K562 (cell line): ENCODE measurements around the gene RGS6. TPM values are rescaled to one million over a fixed set of nuclear protein-coding genes. Genes with fewer than 3 reads are reported as not detected.

Source experiments
- ATAC-seq: fragments of 200-7000 bp; cut with Tn5 transposase; 3 replicates; pipeline ENCODE4 v1.9.1; 2020; ENCODE audit warnings: moderate library complexity
- BruUV-seq: library from RNA; stranded (reverse); fragments of 400-500 nt; replicated peaks from 2 replicates; lab custom pipeline; 2021; lab: Mats Ljungman, UMichigan
- CTCF ChIA-PET: fragments of 300-600 bp; formaldehyde crosslinking; extraction: SDS; loops from one replicate; lab custom pipeline; 2021; ENCODE audit warnings: low intra/inter-chr PET ratio; lab: Yijun Ruan, JAX
- POLR2A ChIA-PET: fragments of 300-600, 350-650 bp; sonication (Branson Sonifier 250); formaldehyde crosslinking; extraction: SDS; loops from one replicate; lab custom pipeline; 2021; ENCODE audit warnings: antibody characterized with exemption, inconsistent platforms; lab: Yijun Ruan, JAX
- DNase-seq, 4 experiments: peaks; one replicate each; pipeline versions ENCODE4 v3.0.0 to v3.0.0-alpha.2; 2011 to 2018; ENCODE audit warnings: low spot score in 3 of 4, mixed read lengths in 3 of 4; ENCODE audit errors: extremely low read depth in 1 of 4
- FAIRE-seq: peaks from 2 replicates; lab custom pipeline; 2011; peaks lifted over from hg19 to GRCh38; lab: Jason Lieb, UNC
- H2AFZ ChIP-seq: 2 replicates; pipeline ENCODE4 v1.6.0; 2011; ENCODE audit warnings: low read depth, low read length, control low read depth, inconsistent platforms
- H3K27ac ChIP-seq: fragments of 200-600 bp; 3 replicates; pipeline ENCODE4 v1.8.0; 2011; ENCODE audit warnings: low read depth, mild to moderate bottlenecking, control low read depth, inconsistent platforms, low read length, moderate library complexity, mixed read lengths; ENCODE audit errors: extremely low read depth
- H3K27me3 ChIP-seq, 2 experiments: fragments of 300-600 bp in 1 of 2; 2 replicates in 1 of 2; 3 replicates in 1 of 2; pipeline versions ENCODE4 v1.6.0 to v1.8.0; 2011; ENCODE audit warnings: inconsistent platforms in 2 of 2, low read length in 2 of 2, mild to moderate bottlenecking in 1 of 2, mixed read lengths in 1 of 2, moderate library complexity in 1 of 2; ENCODE audit not compliant: control insufficient read depth in 2 of 2, insufficient read depth in 2 of 2
- H3K36me3 ChIP-seq: fragments of 300-600 bp; 3 replicates; pipeline ENCODE4 v1.8.0; 2011; ENCODE audit warnings: mild to moderate bottlenecking, low read length, inconsistent platforms; ENCODE audit not compliant: control insufficient read depth, insufficient read depth
- H3K4me1 ChIP-seq, 2 experiments: fragments of 200-600 bp in 1 of 2; replicated peaks in 1 of 2; 2 replicates in 1 of 2; 3 replicates in 1 of 2; pipeline versions ENCODE4 v1.5.1 to v1.8.0; 2011; ENCODE audit warnings: inconsistent platforms in 2 of 2, low read length in 2 of 2, mild to moderate bottlenecking in 1 of 2, mixed read lengths in 1 of 2, moderate library complexity in 1 of 2; ENCODE audit not compliant: control insufficient read depth in 2 of 2, insufficient read depth in 2 of 2
- H3K4me2 ChIP-seq: 2 replicates; pipeline ENCODE4 v1.6.1; 2011; ENCODE audit warnings: low read length, control low read depth, inconsistent platforms, mixed read lengths; ENCODE audit not compliant: insufficient read depth
- H3K4me3 ChIP-seq: fragments of 200-600 bp; sonication (generic), shearing (Covaris generic); 2 replicates; pipeline ENCODE4 v1.5.1; 2016; ENCODE audit warnings: control low read depth, inconsistent platforms
- H3K79me2 ChIP-seq: fragments of 200-600 bp; 3 replicates; pipeline ENCODE4 v1.8.0; 2011; ENCODE audit warnings: low read length, inconsistent platforms; ENCODE audit not compliant: control insufficient read depth, insufficient read depth
- H3K9ac ChIP-seq, 2 experiments: 2 replicates each; pipeline versions ENCODE4 v1.6.0 to v1.6.1; 2011; ENCODE audit warnings: low read depth in 2 of 2, low read length in 2 of 2, control low read depth in 1 of 2, inconsistent platforms in 1 of 2, mild to moderate bottlenecking in 1 of 2, mixed read lengths in 1 of 2; ENCODE audit not compliant: insufficient read depth in 1 of 2
- H3K9me1 ChIP-seq: one replicate; pipeline ENCODE4 v1.6.0; 2011; ENCODE audit warnings: inconsistent platforms, mild to moderate bottlenecking, low read length, moderate library complexity; ENCODE audit not compliant: control insufficient read depth, insufficient read depth
- H3K9me3 ChIP-seq: replicated peaks from 2 replicates; pipeline ENCODE4 v1.5.1; 2011; ENCODE audit warnings: low read depth, low read length, inconsistent platforms; ENCODE audit not compliant: control insufficient read depth, insufficient read depth
- H4K20me1 ChIP-seq: replicated peaks from 2 replicates; pipeline ENCODE4 v1.6.1; 2011; ENCODE audit warnings: low read length, inconsistent platforms, mixed read lengths; ENCODE audit not compliant: control insufficient read depth, insufficient read depth
- ERF ChIP-seq: fragments of 450-650 bp; formaldehyde crosslinking; IDR thresholded peaks from 2 replicates; pipeline ENCODE4 v1.4.0; 2020; ENCODE audit warnings: mild to moderate bottlenecking, mixed read lengths
- MITF ChIP-seq: IDR thresholded peaks from 2 replicates; pipeline ENCODE4 v1.6.1; 2014; ENCODE audit warnings: antibody characterized with exemption
- NBN ChIP-seq: fragments of 450-650 bp; IDR thresholded peaks from 2 replicates; pipeline ENCODE4 v1.6.1; 2016; ENCODE audit warnings: low read depth, mild to moderate bottlenecking
- WGBS: fragments of 100-300 bp; shearing (Covaris generic); methylation state at CpG from one replicate; pipeline ENCODE4 v1.1.6; 2016; ENCODE audit warnings: low coverage, mixed read lengths; ENCODE audit not compliant: insufficient coverage; ENCODE audit errors: missing lambda C conversion rate; 5-methylcytosine and 5-hydroxymethylcytosine counted together
- in situ Hi-C: fragments of 300-500 bp; cut with MboI; formaldehyde crosslinking; loops from 4 replicates; pipeline ENCODE4 v1.15.0; 2018; ENCODE audit warnings: inconsistent platforms, mixed read lengths
- intact Hi-C: fragments of 100-400 bp; cut with micrococcal nuclease; formaldehyde crosslinking; loops from 2 replicates; pipeline ENCODE4 v1.14.2; 2022
- polyA plus RNA-seq, 8 experiments: library from polyadenylated mRNA; depleted of rRNA in 4 of 8; stranded (reverse) in 5 of 8; unstranded in 3 of 8; fragments of >200 nt; fragmentation: Nextera tagmentation in 2 of 8; fragmentation: Illumina TruSeq in 1 of 8; extraction: Ambion mirVana in 2 of 8; extraction: Trizol in 1 of 8; gene quantifications; 2 replicates each; pipeline versions ENCODE4 v1.2.1 to v1.2.3, GENCODE V29; 2011 to 2014; ENCODE audit warnings: inconsistent platforms in 1 of 8, missing spikeins in 1 of 8
- total RNA-seq, 7 experiments: library from RNA; depleted of rRNA in 6 of 7; stranded (reverse); fragments of >200 nt in 6 of 7; fragmentation: Illumina TruSeq in 2 of 7; extraction: Trizol in 2 of 7; gene quantifications; 2 replicates each; pipeline versions ENCODE4 v1.2.1 to v1.2.3, GENCODE V29; 2011 to 2021; ENCODE audit warnings: low replicate concordance in 1 of 7

RGS6 gene
- total and polyA plus RNA-seq, 9 of the 15 experiments (the other 6 are each of a cell fraction or from before 2014, with no cell fraction given), result not detected

- CTCF ChIA-PET, result no interaction called here
- Histone ChIP-seq H3K4me3 (no peak overlapping the region), H2AFZ (no peak overlapping the region), H3K27ac (no peak overlapping the region), H3K27me3 (peaks cover 13 to 59% of the 10 kb centered on the region in 2 experiments; a peak in 3 of 5 replicates), H4K20me1 (no peaks in the 10 kb centered on the region), H3K9me1 (no peaks in the 10 kb centered on the region), H3K36me3 (no peaks in the 10 kb centered on the region), H3K9ac (no peak overlapping the region), H3K4me1 (no peaks in the 10 kb centered on the region), H3K4me2 (no peak overlapping the region), H3K79me2 (no peaks in the 10 kb centered on the region), H3K9me3 (no peaks in the 10 kb centered on the region)
- POLR2A ChIA-PET, result interaction anchor here (0.6 to 1.3 kb wide), 2 partner anchors 37 to 358 kb away, joined by 3 to 4 read pairs; no protein-coding TSS in a partner anchor
- FAIRE-seq (no peak), ATAC-seq (no peak), DNase-seq (no peak)
- intact Hi-C loops, result no loop called here
- no TSS peak for BruUV-seq
- 0% methylated on average over 4 of the region's 8 CpGs for WGBS
- in situ Hi-C loops, result no loop called here
- TF ChIP-seq MITF (no peak), ERF (CRISPR knock-in tag) (no peak), NBN (no peak)
These were observed 612.6 kb downstream of the RGS6 start for GRCh38 chr14:72544615-72545387.
